ENCODE measurements around the gene RTRAF.

DNA sequence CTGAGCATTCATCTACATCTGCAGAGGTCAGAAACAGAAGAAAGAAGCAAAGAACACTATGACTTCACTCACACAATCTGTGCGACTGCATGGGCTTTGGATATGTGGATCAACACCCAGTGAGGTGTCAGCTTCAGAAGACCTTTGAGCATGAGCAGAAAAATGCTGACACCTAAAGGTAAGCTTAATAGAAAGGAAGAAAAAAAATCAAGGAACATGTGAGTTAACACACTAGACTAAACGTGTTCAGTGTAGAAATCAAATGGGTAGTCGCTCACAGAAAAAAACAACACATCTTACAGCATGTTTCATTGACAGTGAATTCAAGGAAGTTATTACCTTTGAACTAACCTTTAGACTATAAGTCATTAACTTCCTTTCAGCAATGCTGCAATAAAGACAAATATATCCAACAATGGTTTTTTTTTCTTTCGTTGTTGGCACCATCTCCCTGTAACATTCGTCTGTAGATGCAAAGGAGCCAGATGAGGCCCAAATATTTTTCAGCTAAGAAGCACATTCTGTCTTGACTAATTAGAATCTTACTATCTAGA is 30.9 kb downstream of the RTRAF start:
- TF ChIP-seq YY1 (IDR thresholded peaks at IDR 0.05; ENCODE audit: borderline replicate concordance in 1 of 3, control insufficient read depth in 1 of 3, extremely low read depth in 1 of 3, insufficient read depth in 3 of 3, insufficient read length in 1 of 3, insufficient replicate concordance in 2 of 3, low read depth in 1 of 3, low read length in 2 of 3), result no peak
- no peak for TF ChIP-seq ZBTB8A (IDR thresholded peaks at IDR 0.05; ENCODE audit: partially characterized antibody)
- TF ChIP-seq ZBTB17 (CRISPR knock-in tag; IDR thresholded peaks at IDR 0.05), result no peak
- no peak for TF ChIP-seq NRF1 (conservative IDR thresholded peaks at IDR 0.05 in 1 of 2, IDR thresholded peaks at IDR 0.05 in 1 of 2)
- TF ChIP-seq EZH2 (IDR thresholded peaks at IDR 0.05; ENCODE audit: borderline replicate concordance, low read depth, low read length), result no peak
- TF ChIP-seq RAD21 (CRISPR knock-in tag; conservative IDR thresholded peaks at IDR 0.05 in 1 of 2, IDR thresholded peaks at IDR 0.05 in 1 of 2), result no peak

All from K562 (cell line).